RWPE1 (cell line): Measurements from ENCODE around the gene ATF7IP.

Experiments used
- CTCF ChIA-PET: fragments of 350-600 bp; sonication (Branson Sonifier 250); formaldehyde crosslinking; extraction: SDS; loops from one replicate; lab custom pipeline; 2021; lab: Yijun Ruan, JAX
- POLR2A ChIA-PET: fragments of 400-600 bp; formaldehyde crosslinking; extraction: SDS; loops from one replicate; lab custom pipeline; 2020; ENCODE audit warnings: antibody characterized with exemption; ENCODE audit not compliant: low non-redundant PET; lab: Yijun Ruan, JAX
- DNase-seq: peaks from one replicate; pipeline ENCODE4 v3.0.0; 2012; ENCODE audit warnings: low spot score
- H3K27ac ChIP-seq: fragments of 450-650 bp; 2 replicates; pipeline ENCODE4 v1.5.1; 2017
- CTCF ChIP-seq: fragments of 450-650 bp; conservative IDR thresholded peaks from 2 replicates; pipeline ENCODE4 v1.5.1; 2017; ENCODE audit warnings: low read depth, mild to moderate bottlenecking

Gene ATF7IP

GRCh38 chr12:14427929-14428328 lies 62.4 kb downstream of the ATF7IP start:
- ChIA-PET CTCF (no interaction called here), POLR2A (no interaction called here)
- H3K27ac ChIP-seq, result no peak overlapping the region
- no peak for DNase-seq
- TF ChIP-seq CTCF, result no peak

GRCh38 chr12:14430394-14430986 lies 65.0 kb downstream of the ATF7IP start:
- ChIA-PET POLR2A (no interaction called here), CTCF (no interaction called here)
- no peak for DNase-seq
- no peak overlapping the region for H3K27ac ChIP-seq
- no peak for TF ChIP-seq CTCF

GRCh38 chr12:14431975-14432374 lies 66.5 kb downstream of the ATF7IP start:
- no peak for TF ChIP-seq CTCF
- H3K27ac ChIP-seq, result no peak overlapping the region
- ChIA-PET CTCF (no interaction called here), POLR2A (no interaction called here)
- no peak for DNase-seq

- no peak overlapping the region for H3K27ac ChIP-seq
- DNase-seq, result no peak
- TF ChIP-seq CTCF, result no peak
- POLR2A ChIA-PET, result no interaction called here
- CTCF ChIA-PET, result interaction anchor here (0.5 to 0.7 kb wide), 3 partner anchors 11 to 1049 kb away, joined by 4 to 7 read pairs (median 6); no protein-coding TSS in a partner anchor
Observed at GRCh38 chr12:14435627-14436026, 70.1 kb downstream of the ATF7IP start.

- ChIA-PET CTCF (interaction anchor here (0.6 kb wide), 1 partner anchor 13 kb away, joined by 3 read pairs; no protein-coding TSS in a partner anchor), POLR2A (no interaction called here)
- no peak for TF ChIP-seq CTCF
- no peak overlapping the region for H3K27ac ChIP-seq
- DNase-seq, result no peak
Observed at GRCh38 chr12:14442221-14442881, 76.9 kb downstream of the ATF7IP start.

GRCh38 chr12:14443531-14443930 lies 78.0 kb downstream of the ATF7IP start:
- no peak for DNase-seq

More at GRCh38 chr12:14443531-14443930, 78.0 kb downstream of the ATF7IP start:
- TF ChIP-seq CTCF, result no peak
- ChIA-PET CTCF (interaction anchor here (0.6 kb wide), 1 partner anchor 10 kb away, joined by 3 read pairs; no protein-coding TSS in a partner anchor), POLR2A (no interaction called here)
- no peak overlapping the region for H3K27ac ChIP-seq
